ENCODE data around the gene EMC6. TPM values are rescaled to one million over a fixed set of nuclear protein-coding genes. Genes with fewer than 3 reads are reported as not detected.

EMC6 gene
- polyA plus RNA-seq (2012; ENCODE audit: missing spikeins), result 37.1 TPM

- FAIRE-seq (peak; percentile 99), DNase-seq (ENCODE audit: insufficient read length) (peak; percentile 100)
- TF ChIP-seq POLR2AphosphoS5 (IDR thresholded peaks at IDR 0.05; ENCODE audit: low read depth, low read length) (peak; percentile 86), TAF1 (IDR thresholded peaks at IDR 0.05; ENCODE audit: borderline replicate concordance, low read depth, low read length) (peak; percentile 99), POLR2A (IDR thresholded peaks at IDR 0.05; ENCODE audit: low read depth, low read length) (peak; percentile 92)
These were observed at the start of gene EMC6, which contains the start of gene TAX1BP3 for GRCh38 chr17:3668279-3669084. Gene EMC6, plus strand, starts transcription at chr17:3668812. Its CDS starts 335 bp downstream, at chr17:3669147. Gene TAX1BP3, minus strand, starts transcription at chr17:3668578. Its CDS starts 52 bp downstream, at chr17:3668526.

DNA sequence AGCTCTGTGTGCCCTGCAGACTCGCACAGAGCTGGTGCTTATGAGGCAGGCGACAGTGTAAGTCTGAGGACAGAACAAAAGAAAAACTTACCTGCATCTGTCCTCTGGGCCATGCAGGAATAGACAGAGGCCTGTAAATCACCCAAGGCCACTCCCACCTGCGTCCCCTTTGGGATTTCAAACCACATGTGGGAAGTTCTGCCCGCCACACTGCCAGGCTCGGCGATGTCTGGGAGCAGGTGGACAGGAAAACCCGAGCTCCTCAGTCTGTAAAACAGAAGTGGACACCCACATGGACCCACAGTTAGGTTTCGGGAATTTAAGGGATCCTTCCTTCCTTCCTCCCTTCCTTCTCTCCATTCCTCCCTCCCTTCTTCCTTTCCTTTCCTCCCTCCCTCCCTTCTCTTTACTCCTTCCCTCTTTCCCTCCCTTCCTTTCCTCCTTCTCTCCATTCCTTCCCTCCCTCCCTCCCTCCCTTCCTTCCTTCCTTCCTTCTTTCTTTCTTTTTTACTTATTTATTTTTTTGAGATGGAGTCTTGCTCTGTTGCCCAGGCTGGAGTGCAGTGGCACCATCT, 47.4 kb upstream of the EMC6 start:
- no peak for DNase-seq (ENCODE audit: insufficient read length)
- TF ChIP-seq TAF1 (IDR thresholded peaks at IDR 0.05; ENCODE audit: borderline replicate concordance, low read depth, low read length), result no peak
- TF ChIP-seq POLR2AphosphoS5 (IDR thresholded peaks at IDR 0.05; ENCODE audit: low read depth, low read length), result no peak
- TF ChIP-seq POLR2A (IDR thresholded peaks at IDR 0.05; ENCODE audit: low read depth, low read length), result no peak

DNA sequence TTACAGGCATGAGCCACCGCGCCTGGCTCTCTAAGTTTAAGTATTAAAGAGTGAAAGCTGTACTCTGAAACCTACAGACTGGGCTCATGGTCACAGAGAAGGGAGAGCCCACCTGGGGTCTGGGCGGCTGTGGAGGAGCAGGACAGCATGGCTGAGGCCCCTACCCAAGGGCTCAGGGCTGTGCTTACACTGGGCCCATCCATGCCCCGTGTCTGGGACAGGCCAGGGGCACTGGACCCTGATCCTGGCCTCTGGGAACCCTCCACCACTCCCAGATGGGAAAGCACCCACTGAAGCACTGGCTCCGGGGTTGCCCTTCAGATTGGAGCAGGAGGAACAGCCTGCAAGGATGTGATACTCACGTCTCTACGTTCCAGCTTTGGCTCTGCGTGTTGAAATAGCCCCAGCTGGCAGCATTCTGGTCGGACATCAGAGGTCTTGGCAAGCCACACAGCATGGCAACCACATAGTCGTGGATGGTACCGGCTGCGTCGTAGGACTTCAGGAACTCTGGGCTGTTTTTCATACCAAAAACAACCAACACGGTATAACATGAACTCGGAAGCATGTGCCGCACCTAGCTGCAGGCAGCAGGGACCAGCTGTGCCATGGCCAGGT, 45.5 kb upstream of the EMC6 start:
- DNase-seq (ENCODE audit: insufficient read length) (no peak), FAIRE-seq (no peak)
- TF ChIP-seq POLR2A (IDR thresholded peaks at IDR 0.05; ENCODE audit: low read depth, low read length) (no peak), TAF1 (IDR thresholded peaks at IDR 0.05; ENCODE audit: borderline replicate concordance, low read depth, low read length) (no peak)

More for the DNA sequence above, 47.4 kb upstream of the EMC6 start:
- FAIRE-seq, result no peak

DNA sequence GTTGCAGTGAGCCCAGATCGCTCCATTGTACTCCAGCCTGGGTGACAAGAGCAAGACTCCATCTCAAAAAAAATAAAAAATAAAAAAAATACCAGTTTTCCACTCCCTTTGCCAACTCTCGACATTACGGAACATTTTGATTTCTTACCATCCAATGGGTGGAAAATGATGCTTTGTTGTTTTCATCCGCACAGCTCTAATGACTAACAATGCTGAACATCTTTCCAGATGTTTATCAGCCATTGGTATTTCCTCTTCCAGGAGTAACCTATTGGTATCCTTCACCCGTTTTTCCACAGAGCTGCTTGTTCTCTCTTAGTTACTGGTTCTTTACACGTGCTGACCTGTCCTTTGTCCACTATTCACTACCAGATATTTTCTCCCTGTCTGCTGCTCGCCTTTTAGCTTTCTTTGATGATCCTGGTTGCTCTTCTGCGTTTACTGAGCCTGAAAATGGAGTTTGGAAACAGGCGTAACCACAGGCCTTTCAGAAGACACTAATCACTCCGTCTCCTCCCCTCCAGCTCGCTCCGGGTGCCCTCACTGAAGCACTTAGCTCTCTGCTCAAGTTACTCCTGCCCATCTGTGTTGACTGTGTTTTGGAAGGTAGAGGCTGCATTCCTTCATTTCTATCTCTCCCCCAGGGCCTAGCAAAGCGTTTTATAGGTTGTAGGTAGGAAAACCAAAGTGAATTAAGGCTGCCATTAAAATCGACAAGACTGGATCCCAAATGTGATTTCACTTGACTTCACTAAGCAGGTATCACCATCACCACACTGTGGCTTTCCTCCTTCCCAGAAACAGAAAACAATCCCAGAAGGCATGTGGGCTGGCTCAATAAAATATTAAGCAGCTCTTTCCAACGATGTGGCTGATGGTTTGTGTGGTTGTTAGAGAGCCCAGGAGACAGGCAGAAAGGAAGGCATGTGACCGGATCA, 41.5 kb upstream of the EMC6 start:
- FAIRE-seq (no peak), DNase-seq (ENCODE audit: insufficient read length) (no peak)
- no peak for TF ChIP-seq POLR2A (IDR thresholded peaks at IDR 0.05; ENCODE audit: low read depth, low read length)
- TF ChIP-seq POLR2AphosphoS5 (IDR thresholded peaks at IDR 0.05; ENCODE audit: low read depth, low read length), result no peak
- no peak for TF ChIP-seq TAF1 (IDR thresholded peaks at IDR 0.05; ENCODE audit: borderline replicate concordance, low read depth, low read length)

GRCh38 chr17:3627769-3628167, 40.8 kb upstream of the EMC6 start:
- no peak for TF ChIP-seq POLR2AphosphoS5 (IDR thresholded peaks at IDR 0.05; ENCODE audit: low read depth, low read length)
- no peak for TF ChIP-seq TAF1 (IDR thresholded peaks at IDR 0.05; ENCODE audit: borderline replicate concordance, low read depth, low read length)
- no peak for TF ChIP-seq POLR2A (IDR thresholded peaks at IDR 0.05; ENCODE audit: low read depth, low read length)
- FAIRE-seq (no peak), DNase-seq (ENCODE audit: insufficient read length) (no peak)

GRCh38 chr17:3630781-3631180, 37.8 kb upstream of the EMC6 start:
- DNase-seq (ENCODE audit: insufficient read length) (no peak), FAIRE-seq (no peak)
- no peak for TF ChIP-seq POLR2A (IDR thresholded peaks at IDR 0.05; ENCODE audit: low read depth, low read length)
- TF ChIP-seq POLR2AphosphoS5 (IDR thresholded peaks at IDR 0.05; ENCODE audit: low read depth, low read length), result no peak
- no peak for TF ChIP-seq TAF1 (IDR thresholded peaks at IDR 0.05; ENCODE audit: borderline replicate concordance, low read depth, low read length)

GRCh38 chr17:3632287-3632686, 36.3 kb upstream of the EMC6 start:
- FAIRE-seq (no peak), DNase-seq (ENCODE audit: insufficient read length) (no peak)
- no peak for TF ChIP-seq POLR2AphosphoS5 (IDR thresholded peaks at IDR 0.05; ENCODE audit: low read depth, low read length)
- no peak for TF ChIP-seq POLR2A (IDR thresholded peaks at IDR 0.05; ENCODE audit: low read depth, low read length)
- TF ChIP-seq TAF1 (IDR thresholded peaks at IDR 0.05; ENCODE audit: borderline replicate concordance, low read depth, low read length), result no peak

- TF ChIP-seq POLR2A (IDR thresholded peaks at IDR 0.05; ENCODE audit: low read depth, low read length) (no peak), POLR2AphosphoS5 (IDR thresholded peaks at IDR 0.05; ENCODE audit: low read depth, low read length) (no peak), TAF1 (IDR thresholded peaks at IDR 0.05; ENCODE audit: borderline replicate concordance, low read depth, low read length) (no peak)
- DNase-seq (ENCODE audit: insufficient read length), result no peak
- peak; percentile 51 for FAIRE-seq
These were observed 33.0 kb upstream of the EMC6 start for GRCh38 chr17:3635474-3636153.

DNA sequence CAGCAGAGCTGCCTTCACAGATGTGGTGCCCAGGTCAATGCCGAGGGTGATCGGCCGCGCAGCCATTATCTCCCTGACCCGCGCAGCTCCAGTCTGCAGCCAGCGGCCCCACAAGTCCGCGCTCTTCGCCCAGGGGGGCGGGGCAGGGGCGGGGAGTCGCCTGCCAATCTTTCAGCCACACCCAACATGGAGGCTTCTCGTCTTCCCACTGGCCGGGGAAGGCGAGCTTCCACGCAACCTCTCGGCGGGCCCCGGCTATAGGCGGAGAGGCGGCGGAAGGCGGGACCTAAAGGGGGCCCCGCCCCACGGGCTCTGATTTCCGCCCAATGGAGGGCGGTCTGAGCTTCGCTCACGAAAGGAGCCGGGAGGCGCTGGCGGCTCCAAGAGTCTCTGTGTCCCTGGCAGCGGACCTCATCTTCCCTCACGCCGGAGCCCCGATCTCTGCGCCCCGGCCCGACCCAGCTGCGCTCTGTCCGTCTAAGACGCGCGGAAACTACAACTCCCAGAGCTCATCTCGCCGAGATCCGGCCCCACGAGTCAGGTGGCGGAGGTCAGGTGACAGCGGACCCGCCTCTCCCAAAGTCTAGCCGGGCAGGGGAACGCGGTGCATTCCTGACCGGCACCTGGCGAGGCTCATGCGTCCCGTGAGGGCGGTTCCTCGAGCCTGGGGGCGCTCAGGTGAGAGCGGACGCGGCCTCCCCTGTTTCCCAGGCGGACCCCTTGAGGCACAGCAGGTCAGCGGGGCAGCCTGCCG, 32.3 kb upstream of the EMC6 start, which contains the start of the genes CTNS and SHPK:
Gene CTNS (plus strand): TSS at position 607 of the 754 bp plus-strand sequence. CDS start 3,447 bp downstream, outside the sequence.
Gene SHPK (minus strand): TSS at position 97 of the 754 bp plus-strand sequence. CDS start 31 bp downstream, at position 66.
- TF ChIP-seq POLR2AphosphoS5 (IDR thresholded peaks at IDR 0.05; ENCODE audit: low read depth, low read length) (peak; percentile 46; the same call in 1 of the 2 replicates), TAF1 (IDR thresholded peaks at IDR 0.05; ENCODE audit: borderline replicate concordance, low read depth, low read length) (peak; percentile 52; the same call in 1 of the 2 replicates), POLR2A (IDR thresholded peaks at IDR 0.05; ENCODE audit: low read depth, low read length) (peak; percentile 83)
- FAIRE-seq (peak; percentile 99), DNase-seq (ENCODE audit: insufficient read length) (peak; percentile 99)

All from GM12892 (cell line).